Activated T-helper 1 cell treated with anti-CD3 and anti-CD28 coated beads, Interleukin-12 subunit alpha, Interleukin-12 subunit beta, Interleukin-2, Interleukin-4 antibody, amounts not matched to agents 30 ng/mL and 10 ng/mL and 1 ng/mL, durations not matched to agents 14 hours and 24 hours and 36 hours (primary cell): Measurements from ENCODE around the gene CD93. TPM values are rescaled to one million over a fixed set of nuclear protein-coding genes. Genes with fewer than 3 reads are reported as not detected.
A peak's percentile ranks its signal among the peaks of the same experiment; 100 is the strongest.

Source experiments
- DNase-seq: peaks from one replicate; pipeline ENCODE4 v3.0.0; 2021; ENCODE audit warnings: low spot score
- H3K27ac Mint-ChIP-seq: one replicate; pipeline ENCODE4 v1.8.0; 2021; ENCODE audit warnings: mild to moderate bottlenecking, mixed read lengths
- H3K27me3 Mint-ChIP-seq: one replicate; pipeline ENCODE4 v1.8.0; 2022; ENCODE audit warnings: mild to moderate bottlenecking, moderate library complexity, mixed read lengths; ENCODE audit not compliant: insufficient read depth
- H3K36me3 Mint-ChIP-seq: one replicate; pipeline ENCODE4 v1.8.0; 2021; ENCODE audit warnings: low read depth, mixed read lengths
- H3K4me1 Mint-ChIP-seq: one replicate; pipeline ENCODE4 v1.8.0; 2021; ENCODE audit warnings: low read depth, mixed read lengths
- H3K4me3 Mint-ChIP-seq: one replicate; pipeline ENCODE4 v1.8.0; 2021; ENCODE audit warnings: mild to moderate bottlenecking, moderate library complexity, mixed read lengths
- H3K9me3 Mint-ChIP-seq: one replicate; pipeline ENCODE4 v1.8.0; 2021; ENCODE audit warnings: mixed read lengths
- intact Hi-C: fragments of 100-400 bp; cut with micrococcal nuclease; formaldehyde crosslinking; loops from one replicate; pipeline ENCODE4 v1.15.1; 2024
- total RNA-seq: library from RNA; stranded (reverse); gene quantifications from 2 replicates; pipeline ENCODE4 v1.2.3, GENCODE V29; 2022

CD93 gene, protein sequence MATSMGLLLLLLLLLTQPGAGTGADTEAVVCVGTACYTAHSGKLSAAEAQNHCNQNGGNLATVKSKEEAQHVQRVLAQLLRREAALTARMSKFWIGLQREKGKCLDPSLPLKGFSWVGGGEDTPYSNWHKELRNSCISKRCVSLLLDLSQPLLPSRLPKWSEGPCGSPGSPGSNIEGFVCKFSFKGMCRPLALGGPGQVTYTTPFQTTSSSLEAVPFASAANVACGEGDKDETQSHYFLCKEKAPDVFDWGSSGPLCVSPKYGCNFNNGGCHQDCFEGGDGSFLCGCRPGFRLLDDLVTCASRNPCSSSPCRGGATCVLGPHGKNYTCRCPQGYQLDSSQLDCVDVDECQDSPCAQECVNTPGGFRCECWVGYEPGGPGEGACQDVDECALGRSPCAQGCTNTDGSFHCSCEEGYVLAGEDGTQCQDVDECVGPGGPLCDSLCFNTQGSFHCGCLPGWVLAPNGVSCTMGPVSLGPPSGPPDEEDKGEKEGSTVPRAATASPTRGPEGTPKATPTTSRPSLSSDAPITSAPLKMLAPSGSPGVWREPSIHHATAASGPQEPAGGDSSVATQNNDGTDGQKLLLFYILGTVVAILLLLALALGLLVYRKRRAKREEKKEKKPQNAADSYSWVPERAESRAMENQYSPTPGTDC
- total RNA-seq: 1.2 and 1.3 TPM in 2 replicates

DNA sequence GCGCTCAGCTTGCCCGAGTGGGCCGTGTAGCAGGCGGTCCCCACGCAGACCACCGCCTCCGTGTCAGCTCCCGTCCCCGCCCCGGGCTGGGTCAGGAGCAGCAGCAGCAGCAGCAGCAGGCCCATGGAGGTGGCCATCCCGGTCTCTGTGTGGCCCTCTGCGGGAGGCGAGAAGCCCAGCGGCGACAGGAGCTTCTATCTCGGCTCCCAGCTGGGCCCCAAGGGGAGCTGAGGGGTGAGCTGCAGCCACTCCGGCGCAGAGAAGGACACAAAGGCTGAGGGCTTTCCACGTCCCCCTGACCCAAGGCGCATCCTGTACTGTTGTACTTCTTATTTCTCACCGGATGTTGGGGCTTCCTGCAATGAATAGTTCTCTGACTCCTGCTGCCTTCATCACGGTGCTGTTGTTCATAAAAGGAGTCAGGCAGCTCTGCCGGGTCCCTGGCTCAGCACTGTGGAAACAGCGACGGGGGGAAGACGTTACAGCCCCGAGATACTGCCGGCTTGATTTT, at the start of gene CD93:
CD93 (minus strand) TSS at position 269 of the 511 bp plus-strand sequence; CDS start at position 137, 132 bp downstream.
- H3K4me3 Mint-ChIP-seq: peak within 1 kb of the TSS; percentile 69
- peak; percentile 42 for DNase-seq
- intact Hi-C loops: loop anchor here (1.0 to 2.0 kb wide), 2 partner anchors 57 to 61 kb away; no protein-coding TSS in a partner anchor
- H3K27ac Mint-ChIP-seq: peak within 1 kb of the TSS; percentile 87
- no peaks in the 10 kb centered on the region for H3K9me3 Mint-ChIP-seq
- H3K4me1 Mint-ChIP-seq: peaks cover 30% of the 10 kb centered on the region
- H3K36me3 Mint-ChIP-seq: no peaks in the 10 kb centered on the region
- H3K27me3 Mint-ChIP-seq: peaks cover 7% of the 10 kb centered on the region

DNA sequence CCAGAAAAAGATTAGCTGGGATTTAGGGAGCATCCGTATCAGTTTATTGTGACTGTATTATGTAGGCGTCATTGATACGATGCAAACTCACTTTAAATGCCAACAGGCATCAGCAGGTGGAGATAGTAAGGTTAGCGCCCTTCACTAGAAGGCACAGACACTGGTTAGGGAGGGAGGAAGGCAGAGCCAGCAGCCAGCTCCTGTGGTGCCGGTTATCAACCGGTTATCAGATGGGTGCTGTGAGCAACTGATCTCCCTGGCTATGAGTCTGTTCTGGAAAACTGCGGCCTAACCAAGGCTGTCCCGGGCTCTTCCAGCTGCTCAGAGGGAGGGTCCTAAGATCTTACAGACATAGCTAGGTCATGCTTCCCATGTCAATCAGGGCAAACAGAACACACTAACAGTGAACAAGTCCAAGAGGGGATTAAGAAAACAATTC, 47.5 kb upstream of the CD93 start:
- Mint-ChIP-seq H3K36me3 (no peaks in the 10 kb centered on the region), H3K27me3 (no peaks in the 10 kb centered on the region), H3K4me1 (peaks cover 9% of the 10 kb centered on the region), H3K9me3 (no peaks in the 10 kb centered on the region), H3K4me3 (no peak overlapping the region), H3K27ac (no peak overlapping the region)
- no peak for DNase-seq
- intact Hi-C loops: no loop called here

DNA sequence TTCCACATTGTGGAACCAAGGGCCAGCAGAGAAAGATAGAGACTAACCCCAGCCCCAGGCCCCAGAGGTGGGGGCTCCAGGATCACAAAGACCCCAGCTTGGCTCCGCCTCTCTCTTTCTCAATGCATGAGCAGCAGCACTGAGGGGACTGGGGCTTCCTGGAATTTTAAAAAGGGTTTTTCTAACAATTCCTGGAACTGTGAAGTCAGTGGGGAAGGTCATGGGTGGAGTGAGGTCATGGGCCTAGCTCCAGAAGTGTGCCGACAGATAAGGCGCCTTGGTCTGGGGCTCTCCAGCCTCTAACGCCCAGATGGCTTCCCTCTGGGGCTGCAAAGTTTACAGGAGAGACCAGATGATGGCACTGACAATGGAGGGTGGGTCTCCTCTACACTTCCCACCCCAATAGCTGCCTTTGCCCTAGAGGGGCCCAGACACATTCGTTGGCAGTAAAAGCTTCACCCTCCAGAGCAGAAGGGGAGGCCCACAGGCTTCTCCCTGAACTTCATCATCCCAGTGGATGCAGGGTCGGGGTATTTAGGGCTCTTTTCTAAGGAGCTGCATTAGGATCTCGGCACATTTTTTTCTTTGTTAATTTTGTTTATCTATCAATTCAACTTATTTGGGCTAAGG, 46.9 kb upstream of the CD93 start:
- H3K4me3 Mint-ChIP-seq: no peak overlapping the region
- intact Hi-C loops: no loop called here
- DNase-seq: no peak

DNA sequence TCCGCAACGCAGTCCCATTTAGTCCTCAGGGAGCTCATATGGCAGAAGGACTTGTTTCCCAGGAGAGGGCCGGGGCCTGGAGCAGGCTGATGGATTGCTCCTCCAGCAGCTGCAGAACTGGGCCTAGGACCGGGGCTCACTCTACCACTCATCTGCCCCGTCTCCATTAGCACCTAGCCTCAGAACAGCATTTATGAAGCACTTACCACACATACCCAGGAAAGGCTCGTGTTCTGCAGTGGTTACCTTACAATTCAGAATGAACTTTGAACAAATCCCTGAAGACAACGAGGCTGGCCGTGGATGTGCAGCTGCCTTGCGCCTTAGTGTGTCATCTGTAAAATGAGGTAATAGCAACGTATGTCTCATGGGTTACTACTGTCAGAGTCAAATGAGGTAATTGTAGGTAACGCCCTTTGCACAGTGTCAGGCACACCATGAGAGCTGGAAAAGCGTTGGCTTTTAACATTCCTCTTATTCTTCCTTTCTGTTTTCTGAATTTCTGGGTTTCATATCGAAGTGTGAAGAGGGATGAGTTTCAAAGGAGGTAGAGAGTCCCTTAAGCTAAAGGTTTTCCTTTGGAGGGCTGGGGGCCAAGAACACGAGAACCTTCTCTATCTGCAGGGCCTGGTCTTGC, 46.3 kb upstream of the CD93 start:
- Mint-ChIP-seq H3K9me3 (no peaks in the 10 kb centered on the region), H3K27ac (no peak overlapping the region), H3K4me1 (peaks cover 8% of the 10 kb centered on the region), H3K27me3 (no peaks in the 10 kb centered on the region), H3K36me3 (no peaks in the 10 kb centered on the region), H3K4me3 (no peak overlapping the region)
- DNase-seq: no peak
- intact Hi-C loops: no loop called here

More for the DNA sequence above, 46.9 kb upstream of the CD93 start:
- Mint-ChIP-seq H3K36me3 (no peaks in the 10 kb centered on the region), H3K27me3 (no peaks in the 10 kb centered on the region), H3K9me3 (no peaks in the 10 kb centered on the region), H3K27ac (no peak overlapping the region), H3K4me1 (peaks cover 8% of the 10 kb centered on the region)

DNA sequence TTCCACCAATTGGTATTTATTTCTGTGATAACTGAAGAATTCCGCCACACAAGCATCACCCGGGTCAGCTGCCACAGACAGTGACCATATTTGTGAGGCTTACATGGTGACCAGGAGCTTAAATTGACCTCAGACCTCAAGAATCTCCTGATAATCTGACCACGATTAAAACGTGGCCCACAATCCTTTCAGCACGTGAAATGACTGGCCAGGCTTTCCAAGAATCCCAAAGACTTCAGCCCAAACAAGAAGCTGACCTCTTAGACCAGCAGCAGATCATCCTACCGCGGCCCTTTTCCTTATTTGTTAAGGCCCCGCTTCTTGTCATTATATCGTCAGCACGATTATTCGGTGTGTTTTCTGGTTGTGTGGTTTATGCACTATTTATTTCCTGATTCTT, 45.6 kb upstream of the CD93 start:
- H3K36me3 Mint-ChIP-seq: no peaks in the 10 kb centered on the region
- H3K27me3 Mint-ChIP-seq: no peaks in the 10 kb centered on the region
- intact Hi-C loops: no loop called here
- no peak for DNase-seq
- H3K9me3 Mint-ChIP-seq: no peaks in the 10 kb centered on the region
- H3K4me3 Mint-ChIP-seq: no peak overlapping the region
- peaks cover 8% of the 10 kb centered on the region for H3K4me1 Mint-ChIP-seq
- H3K27ac Mint-ChIP-seq: no peak overlapping the region

DNA sequence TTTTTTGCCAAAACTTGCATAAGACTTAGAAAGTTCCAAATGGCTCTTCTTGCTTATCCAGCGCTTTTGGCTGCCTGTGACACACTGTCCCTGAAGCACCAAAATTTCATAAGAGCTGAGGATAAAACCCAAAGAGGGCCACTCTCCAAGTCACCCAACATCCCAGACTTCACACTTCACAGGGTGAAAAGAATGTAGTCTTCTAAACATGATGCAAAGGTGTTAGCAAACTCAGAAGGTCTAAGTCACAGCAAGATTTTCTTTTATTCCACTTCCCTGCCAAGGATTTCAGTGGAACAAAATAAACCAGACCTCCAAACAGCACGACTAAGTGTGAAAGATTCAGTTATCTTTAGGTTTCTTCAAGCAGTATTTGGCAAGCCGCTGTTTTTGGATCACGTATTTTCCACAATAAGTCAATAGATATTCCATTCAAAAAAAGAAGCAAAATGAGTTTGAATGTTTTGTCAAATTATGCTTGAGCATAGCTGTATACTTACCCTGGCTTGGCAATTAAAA, 44.6 kb upstream of the CD93 start:
- intact Hi-C loops: no loop called here
- Mint-ChIP-seq H3K27ac (no peak overlapping the region), H3K9me3 (no peaks in the 10 kb centered on the region), H3K4me1 (peaks cover 8% of the 10 kb centered on the region), H3K27me3 (no peaks in the 10 kb centered on the region), H3K4me3 (no peak overlapping the region), H3K36me3 (no peaks in the 10 kb centered on the region)
- no peak for DNase-seq

DNA sequence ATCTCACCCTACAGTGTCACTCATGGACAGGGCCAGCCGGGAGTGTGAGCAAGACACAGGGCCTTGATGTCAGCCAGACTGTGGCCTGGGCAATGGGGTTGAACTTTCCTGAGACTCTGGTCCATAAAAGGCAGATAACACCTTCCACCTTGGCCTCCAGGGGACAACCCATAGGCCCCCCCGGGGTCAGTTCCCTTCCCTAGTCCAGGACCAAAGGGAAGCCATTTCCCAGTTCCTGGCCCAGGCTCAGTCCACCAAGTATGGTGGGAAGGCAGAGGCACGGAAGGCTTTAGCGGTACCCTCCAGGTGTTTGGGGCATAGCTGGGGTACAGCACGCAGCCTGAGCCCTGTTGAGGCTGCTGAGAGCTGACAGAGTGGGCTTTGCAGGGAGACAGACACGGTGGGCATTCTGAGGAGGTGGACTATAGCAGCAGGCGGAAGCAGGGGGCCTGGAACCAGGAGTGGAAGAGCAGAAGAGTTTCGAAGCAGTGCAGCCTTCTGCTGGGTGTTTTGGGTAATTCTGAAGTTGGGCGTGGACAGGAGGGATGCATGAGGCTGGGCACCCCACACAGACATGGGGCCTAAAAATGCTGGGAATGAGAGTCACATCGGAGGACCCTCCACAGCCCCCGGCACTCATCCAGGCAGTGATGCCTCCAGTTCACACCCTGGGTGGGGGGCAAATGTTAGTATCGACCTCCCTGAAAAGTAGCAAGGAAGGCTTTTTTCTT, 43.9 kb upstream of the CD93 start:
- no peak overlapping the region for H3K4me3 Mint-ChIP-seq

DNA sequence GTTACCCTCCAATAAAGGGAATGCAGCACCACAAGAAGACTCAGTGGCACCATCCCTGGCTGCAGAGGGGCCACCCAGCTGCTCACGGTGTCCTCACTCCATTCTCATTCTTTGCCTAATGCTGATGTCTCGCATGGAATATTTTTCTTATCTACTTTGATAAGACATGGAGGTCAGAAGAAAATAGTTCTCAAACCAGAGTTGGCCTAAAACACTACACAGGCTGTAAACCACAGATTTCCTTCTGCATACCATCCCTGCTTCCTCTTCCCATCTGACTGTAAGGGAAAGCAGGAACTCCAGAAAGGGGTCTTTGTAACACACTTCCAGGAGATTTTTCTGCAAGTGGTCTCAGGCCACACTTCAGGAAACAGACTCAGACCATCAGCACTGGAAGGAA, 43.1 kb upstream of the CD93 start:
- H3K27ac Mint-ChIP-seq: no peak overlapping the region
- no peaks in the 10 kb centered on the region for H3K36me3 Mint-ChIP-seq
- peaks cover 2% of the 10 kb centered on the region for H3K27me3 Mint-ChIP-seq
- H3K9me3 Mint-ChIP-seq: no peaks in the 10 kb centered on the region
- DNase-seq: no peak
- H3K4me3 Mint-ChIP-seq: no peak overlapping the region
- intact Hi-C loops: no loop called here
- H3K4me1 Mint-ChIP-seq: peaks cover 8% of the 10 kb centered on the region

More for the DNA sequence above, 43.9 kb upstream of the CD93 start:
- peaks cover under 1% of the 10 kb centered on the region for H3K27me3 Mint-ChIP-seq
- intact Hi-C loops: no loop called here
- no peaks in the 10 kb centered on the region for H3K36me3 Mint-ChIP-seq
- no peak for DNase-seq
- H3K4me1 Mint-ChIP-seq: peaks cover 8% of the 10 kb centered on the region
- H3K27ac Mint-ChIP-seq: no peak overlapping the region
- no peaks in the 10 kb centered on the region for H3K9me3 Mint-ChIP-seq

DNA sequence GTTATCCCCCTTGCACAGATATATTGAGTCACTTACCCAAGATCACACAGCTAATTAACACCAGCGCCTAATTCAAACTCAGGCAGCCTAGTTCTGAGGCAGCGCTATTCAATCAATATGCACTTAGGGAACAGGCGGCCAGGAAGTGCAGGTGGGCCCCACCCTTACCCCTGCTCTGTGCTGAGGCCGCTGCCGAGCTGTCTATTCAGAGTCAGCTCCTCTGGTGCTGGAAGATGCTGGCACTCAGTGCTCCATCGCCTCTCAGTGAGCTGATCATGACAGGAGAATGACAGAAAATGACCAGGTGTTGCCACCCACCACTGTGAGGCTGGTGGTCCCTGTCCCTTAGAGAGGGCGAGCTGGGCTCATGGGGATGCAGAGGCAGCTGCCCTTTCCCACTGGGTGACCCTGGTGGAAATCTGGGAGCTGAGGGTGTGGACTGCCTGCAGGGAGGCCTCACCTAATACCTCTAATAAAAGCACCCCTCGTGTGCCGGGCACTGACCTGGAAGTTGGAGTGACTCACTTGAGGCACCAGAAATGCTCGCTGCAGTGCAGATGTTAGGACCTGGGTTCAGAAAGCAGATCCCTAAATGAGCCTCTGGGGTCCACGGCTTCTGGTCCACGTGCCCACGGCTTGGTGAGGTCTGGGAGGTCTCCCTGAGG, 42.5 kb upstream of the CD93 start:
- Mint-ChIP-seq H3K27ac (no peak overlapping the region), H3K4me3 (no peak overlapping the region), H3K9me3 (no peaks in the 10 kb centered on the region), H3K27me3 (peaks cover 2% of the 10 kb centered on the region), H3K4me1 (peaks cover 8% of the 10 kb centered on the region), H3K36me3 (no peaks in the 10 kb centered on the region)
- intact Hi-C loops: no loop called here
- no peak for DNase-seq

DNA sequence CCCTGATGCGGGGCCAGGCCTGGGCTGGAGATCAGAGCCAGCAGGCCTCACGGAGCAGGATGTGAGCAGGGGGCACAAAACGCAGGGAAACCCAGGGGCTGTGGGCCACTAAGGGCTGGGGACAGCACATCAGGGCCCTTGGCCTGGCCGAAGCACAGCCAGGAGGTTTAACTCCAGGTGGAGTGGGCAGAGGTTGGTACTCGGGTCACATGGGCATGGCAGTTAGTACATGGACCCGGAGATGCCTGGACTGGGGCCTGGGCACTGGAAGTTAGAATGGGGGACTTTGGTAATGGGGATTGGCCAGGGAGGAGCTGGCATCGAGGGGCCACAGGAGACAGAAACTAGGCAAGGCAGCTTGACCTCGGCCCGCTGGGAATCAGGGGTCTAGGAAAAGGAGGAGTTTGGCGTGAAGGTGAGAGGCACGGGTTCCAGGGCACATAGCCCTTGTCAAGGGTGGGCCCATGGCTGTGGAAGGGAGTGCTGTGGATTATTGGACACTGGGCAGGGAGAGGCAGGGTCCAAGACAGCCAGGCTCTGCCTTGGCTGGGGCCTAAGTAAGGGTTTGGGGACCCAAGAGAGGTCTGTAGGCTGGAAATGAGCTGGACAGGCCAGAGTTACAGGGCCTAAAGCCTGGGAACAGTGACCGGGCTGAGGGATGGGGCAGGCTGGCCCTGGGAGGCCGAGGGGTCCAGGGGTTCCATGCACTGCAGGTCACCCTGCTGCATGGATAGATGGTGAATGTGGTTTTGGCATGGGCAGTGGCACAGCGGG, 41.6 kb upstream of the CD93 start:
- Mint-ChIP-seq H3K9me3 (no peaks in the 10 kb centered on the region), H3K27me3 (peaks cover 6% of the 10 kb centered on the region), H3K27ac (no peak overlapping the region), H3K4me3 (no peak overlapping the region), H3K4me1 (peaks cover 6% of the 10 kb centered on the region), H3K36me3 (no peaks in the 10 kb centered on the region)
- intact Hi-C loops: no loop called here
- no peak for DNase-seq
